Glomerular visceral epithelial cell (primary cell): Measurements from ENCODE around the gene TRMT112.
"Not testable (repeated sequence)": the region's sequence is repeated elsewhere in the genome, so short reads cannot be mapped to it uniquely, and the experiment has no call there.

Source experiments
- DNase-seq: peaks from one replicate; pipeline ENCODE4 v3.0.0-alpha.2; 2016; ENCODE audit errors: extremely low spot score

Gene TRMT112

DNA sequence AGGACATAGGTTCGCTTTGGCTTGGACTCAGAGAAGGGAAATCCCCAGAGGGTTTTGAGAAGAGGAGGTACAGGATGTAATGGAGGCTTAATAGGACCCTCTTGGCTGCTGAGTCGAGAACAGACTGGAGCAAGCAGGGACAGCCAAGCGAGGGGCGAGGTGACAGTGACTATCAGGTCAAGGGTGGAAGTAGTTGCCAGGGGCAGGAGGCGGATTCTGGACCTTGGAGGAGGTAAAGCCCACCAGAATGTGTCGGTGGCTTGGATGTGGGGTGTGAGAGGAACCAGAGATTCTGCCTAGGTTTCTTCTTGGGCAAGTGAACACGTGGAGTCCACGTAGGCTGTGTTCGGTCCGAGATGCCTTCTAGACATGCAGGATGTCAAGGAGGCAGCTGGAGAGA lies 4.4 kb downstream of the TRMT112 start:
- DNase-seq, result no peak

GRCh38 chr11:64307795-64308194 lies 9.6 kb downstream of the TRMT112 start:
- not testable (repeated sequence) for DNase-seq

DNA sequence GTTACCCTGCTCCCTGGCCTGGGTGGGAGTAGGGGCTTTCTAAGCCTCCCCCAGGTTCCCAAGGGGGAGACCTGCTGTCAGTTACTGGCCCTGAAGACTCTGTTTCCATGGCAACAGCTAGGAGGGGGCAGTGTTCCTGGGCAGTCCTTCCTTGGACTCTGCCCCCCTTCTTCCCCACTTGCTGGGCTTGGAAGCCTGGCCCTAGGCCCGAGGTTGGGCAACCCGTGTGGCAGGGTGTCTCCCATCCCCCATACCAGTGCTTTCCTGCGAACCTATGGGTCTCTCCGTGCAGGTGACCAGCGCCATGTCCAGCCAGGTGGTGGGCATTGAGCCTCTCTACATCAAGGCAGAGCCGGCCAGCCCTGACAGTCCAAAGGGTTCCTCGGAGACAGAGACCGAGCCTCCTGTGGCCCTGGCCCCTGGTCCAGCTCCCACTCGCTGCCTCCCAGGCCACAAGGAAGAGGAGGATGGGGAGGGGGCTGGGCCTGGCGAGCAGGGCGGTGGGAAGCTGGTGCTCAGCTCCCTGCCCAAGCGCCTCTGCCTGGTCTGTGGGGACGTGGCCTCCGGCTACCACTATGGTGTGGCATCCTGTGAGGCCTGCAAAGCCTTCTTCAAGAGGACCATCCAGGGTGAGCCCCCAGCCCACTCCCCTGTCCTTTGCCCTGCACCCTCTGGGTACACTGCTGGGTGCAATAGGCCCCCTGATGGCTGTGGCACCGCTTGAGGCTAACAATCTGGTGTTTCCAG lies 10.3 kb downstream of the TRMT112 start:
- peak; percentile 35 for DNase-seq

GRCh38 chr11:64306563-64306875 lies 10.8 kb downstream of the TRMT112 start:
- no peak for DNase-seq

GRCh38 chr11:64305691-64306562 lies 11.4 kb downstream of the TRMT112 start:
- peak; percentile 45 for DNase-seq

DNA sequence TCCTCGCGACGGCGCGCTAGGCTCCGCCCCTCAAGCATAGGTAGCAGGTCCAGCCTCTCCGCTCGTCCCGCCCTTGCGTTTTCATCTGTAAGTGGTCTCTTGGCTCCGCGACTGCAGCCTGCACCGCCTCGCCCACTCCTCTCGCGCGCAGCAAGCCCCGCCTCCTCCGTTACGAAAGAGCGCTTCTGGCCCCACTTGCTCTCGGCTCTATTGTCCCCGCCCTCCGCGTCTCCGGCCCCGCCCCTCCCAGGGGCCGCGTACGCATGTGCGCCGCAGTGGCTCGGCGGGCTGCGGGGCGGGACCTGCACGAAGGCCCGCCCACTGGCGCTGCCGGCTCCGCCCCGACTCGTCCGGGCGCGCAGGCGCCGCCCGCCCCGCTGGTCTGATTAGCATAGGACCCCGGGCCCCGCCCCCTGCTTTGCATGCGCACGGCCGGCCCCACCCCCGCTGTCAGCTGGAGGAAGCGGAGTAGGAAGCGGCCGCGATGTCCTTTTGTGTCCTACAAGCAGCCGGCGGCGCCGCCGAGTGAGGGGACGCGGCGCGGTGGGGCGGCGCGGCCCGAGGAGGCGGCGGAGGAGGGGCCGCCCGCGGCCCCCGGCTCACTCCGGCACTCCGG lies 12.2 kb downstream of the TRMT112 start, which contains the start of gene ESRRA:
ESRRA (plus strand) TSS at position 450 of the 616 bp plus-strand sequence. CDS start 1,656 bp downstream, outside the sequence.
- peak; percentile 98 for DNase-seq

GRCh38 chr11:64304316-64305072 lies 12.9 kb downstream of the TRMT112 start:
- peak; percentile 88 for DNase-seq

DNA sequence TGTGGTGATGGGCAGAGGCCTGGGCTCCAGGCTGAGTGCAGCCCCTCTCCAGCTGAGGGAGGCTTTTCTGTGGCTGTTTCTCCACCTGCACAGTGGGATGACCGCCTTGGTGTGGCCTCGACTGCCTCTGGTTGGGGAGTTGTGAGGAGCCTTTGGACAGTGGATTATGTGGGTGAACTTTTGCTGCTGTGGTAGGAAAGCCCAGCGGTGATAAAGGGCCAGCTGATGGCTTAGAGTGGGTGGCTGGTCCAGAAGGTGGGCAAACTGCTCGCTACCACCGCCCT lies 13.4 kb downstream of the TRMT112 start:
- DNase-seq, result no peak

- no peak for DNase-seq
These were observed 14.0 kb downstream of the TRMT112 start for GRCh38 chr11:64303109-64304031.

DNA sequence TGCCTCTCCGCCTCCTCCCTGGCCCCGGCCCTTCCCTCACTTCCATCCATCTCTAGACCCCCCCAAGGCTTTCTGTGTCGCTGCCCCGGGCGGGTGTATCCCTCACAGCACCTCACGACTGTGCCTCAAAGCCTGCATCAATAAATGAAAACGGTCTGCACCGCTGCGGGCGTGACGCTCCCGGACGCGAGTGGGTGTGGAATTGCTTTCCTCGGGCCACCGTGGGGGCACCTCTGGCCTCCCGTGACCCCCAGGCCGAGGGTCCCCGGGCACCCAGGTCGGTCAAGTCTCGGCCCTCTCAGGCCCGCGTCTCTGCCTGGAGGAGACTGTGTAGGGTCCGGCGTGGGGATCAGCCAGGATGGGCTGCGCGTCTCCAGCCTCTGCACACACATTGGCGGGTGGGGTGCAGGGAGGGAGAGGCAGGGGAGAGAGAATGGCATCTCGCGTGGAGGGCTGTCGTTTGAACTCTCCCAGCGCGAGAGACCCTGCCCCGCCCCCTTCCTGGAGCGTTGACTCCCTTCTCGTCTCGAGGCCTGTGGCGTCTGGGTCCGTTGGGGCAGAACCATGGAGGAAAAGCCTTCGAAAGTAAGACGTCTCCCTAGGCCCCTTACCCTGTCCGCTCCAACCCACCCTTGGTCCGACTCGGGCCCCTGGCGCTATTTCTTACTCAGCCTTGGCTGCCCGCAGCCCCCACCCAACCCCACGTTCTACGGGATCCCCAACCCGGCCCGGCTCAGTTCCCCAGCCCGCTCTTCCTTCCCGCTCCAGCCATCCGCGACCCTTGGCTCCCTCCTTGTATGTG lies 17.3 kb downstream of the TRMT112 start, which contains the start of gene CATSPERZ:
CATSPERZ (plus strand) TSS at position 512 of the 802 bp plus-strand sequence; CDS start at position 565, 53 bp downstream.
- no peak for DNase-seq

- DNase-seq, result no peak
These were observed 18.2 kb downstream of the TRMT112 start for GRCh38 chr11:64298966-64299846.

DNA sequence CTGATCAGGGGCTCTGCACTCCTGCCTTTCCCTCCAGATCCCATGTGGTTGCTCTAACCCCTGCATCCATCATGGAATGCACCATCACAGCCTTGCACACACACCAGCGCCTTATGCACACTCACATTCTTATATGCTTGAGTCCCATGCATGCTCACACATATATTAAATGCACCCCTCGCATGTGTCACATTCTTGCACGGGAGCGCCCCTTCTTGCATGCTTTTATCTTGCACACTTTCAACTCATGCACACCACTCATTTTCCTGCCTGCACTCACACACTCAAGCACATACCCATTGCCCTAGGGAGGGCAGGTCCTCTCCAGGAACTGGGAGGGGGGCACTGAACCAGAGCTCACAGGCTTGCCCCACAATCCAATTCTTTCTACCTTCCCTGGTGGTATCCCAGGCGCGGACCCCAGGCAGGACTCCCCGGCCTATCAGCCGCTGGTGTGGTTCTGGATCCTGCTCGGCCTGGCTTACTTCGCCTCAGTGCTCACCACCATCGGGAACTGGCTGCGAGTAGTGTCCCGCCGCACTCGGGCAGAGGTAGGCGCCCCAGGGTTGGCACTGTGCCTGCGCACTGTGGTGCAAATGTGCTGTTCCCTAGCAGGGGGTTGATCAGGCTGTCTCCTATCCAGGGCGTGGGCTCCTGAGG lies 19.5 kb downstream of the TRMT112 start:
- peak; percentile 76 for DNase-seq

GRCh38 chr11:64296830-64297698 lies 20.3 kb downstream of the TRMT112 start:
- DNase-seq, result no peak

- DNase-seq, result no peak
These were observed 21.1 kb downstream of the TRMT112 start for GRCh38 chr11:64296236-64296635.

DNA sequence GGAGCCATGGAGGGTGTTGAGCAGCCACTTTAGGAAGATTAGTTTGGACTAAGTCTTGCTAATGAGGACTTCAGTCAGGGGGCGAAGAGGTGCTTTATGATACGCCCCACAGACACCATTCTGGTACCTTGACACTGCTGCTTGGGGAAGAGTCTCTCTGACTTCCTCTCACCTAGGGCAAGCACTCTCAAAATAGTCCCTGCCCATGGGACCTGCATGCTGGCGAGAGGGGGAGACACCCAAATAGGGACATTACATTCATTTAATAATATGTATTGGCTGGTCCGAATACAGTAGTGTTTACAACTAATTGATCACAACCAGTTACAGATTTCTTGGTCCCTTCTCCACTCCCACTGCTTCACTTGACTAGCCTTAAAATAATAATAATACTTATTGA lies 21.6 kb downstream of the TRMT112 start:
- DNase-seq, result no peak

DNA sequence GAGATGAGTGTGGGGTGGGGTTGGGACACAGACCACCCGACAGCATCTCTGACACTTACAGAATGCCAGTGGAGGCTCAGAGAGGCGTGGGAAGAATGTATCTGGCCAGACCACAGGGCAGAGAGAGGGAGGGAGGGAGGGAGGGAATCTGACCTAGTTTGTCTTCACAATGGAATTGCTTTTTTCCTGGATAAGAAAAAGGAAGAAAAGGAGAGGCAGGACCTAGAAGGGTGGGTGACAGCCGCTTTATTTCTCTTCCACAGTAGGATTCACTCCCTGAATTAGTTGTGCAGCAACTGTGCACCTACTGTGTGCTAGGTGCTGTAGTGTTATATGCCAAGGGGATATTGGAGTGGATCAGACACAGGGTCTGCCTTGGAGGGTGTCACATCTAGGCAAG lies 22.6 kb downstream of the TRMT112 start:
- DNase-seq, result no peak

GRCh38 chr11:64292460-64293254 lies 24.7 kb downstream of the TRMT112 start:
- no peak for DNase-seq
